GM21529 (cell line): ENCODE measurements around the gene MRFAP1.

Experiments used
- ATAC-seq: cut with Tn5 transposase; IDR thresholded peaks from one replicate; pipeline ENCODE4 v1.9.1; 2021; ENCODE audit not compliant: unreplicated experiment

The MRFAP1 gene

DNA sequence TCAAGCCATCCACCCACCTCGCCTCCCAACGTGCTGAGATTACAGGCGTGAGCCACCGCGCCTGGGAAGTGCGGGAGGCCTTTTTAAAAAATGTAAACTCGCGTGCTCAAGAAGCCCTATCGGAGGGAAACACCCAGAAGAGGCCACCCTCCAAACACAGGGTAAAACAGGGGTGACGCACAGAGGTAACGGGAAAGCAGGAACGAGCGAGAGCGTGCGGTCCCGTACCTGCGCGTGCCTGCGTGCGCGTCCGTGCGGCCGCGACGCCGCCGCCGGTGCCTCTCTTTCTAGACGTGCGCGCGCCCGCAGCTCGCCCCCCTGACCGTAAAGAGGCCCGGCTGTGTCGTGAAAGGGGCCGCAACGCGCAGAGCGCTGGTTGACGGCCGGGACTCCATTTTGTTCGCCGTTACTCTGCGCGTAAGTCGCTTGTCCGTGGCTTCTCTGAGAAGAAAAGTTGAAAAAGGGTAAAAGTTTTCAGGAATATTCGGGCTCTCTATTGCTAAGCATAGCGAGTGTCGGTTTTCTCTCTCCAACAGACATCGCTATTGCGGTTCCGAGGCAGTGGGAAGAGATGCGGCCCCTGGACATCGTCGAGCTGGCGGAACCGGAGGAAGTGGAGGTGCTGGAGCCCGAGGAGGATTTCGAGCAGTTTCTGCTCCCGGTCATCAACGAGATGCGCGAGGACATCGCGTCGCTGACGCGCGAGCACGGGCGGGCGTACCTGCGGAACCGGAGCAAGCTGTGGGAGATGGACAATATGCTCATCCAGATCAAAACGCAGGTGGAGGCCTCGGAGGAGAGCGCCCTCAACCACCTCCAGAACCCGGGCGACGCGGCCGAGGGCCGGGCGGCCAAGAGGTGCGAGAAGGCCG, at the start of gene MRFAP1:
Gene MRFAP1, plus strand, starts transcription at position 394 of the 872 bp plus-strand sequence. Its CDS starts 178 bp downstream, at position 572.
- ATAC-seq = peak; percentile 88

DNA sequence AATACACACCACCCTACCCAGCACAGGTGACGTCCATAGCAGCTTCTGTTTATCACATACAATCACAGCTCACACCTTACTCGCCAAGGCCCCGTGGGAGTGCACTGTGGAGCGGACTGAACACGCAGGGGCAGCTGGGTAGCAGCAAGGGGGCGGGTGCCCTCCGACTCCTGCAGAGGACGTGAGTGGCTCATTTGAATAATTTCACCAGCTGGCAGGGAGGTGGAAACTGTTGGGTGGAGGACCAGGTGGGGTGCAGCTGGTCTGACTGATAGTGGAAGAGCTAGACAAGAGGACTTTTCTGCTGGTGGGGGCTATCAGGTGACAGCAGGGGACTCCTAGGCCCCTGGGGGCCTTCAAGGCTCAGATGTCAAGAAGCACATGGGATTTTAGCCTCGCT, 49.2 kb upstream of the MRFAP1 start:
- ATAC-seq = peak; percentile 71

DNA sequence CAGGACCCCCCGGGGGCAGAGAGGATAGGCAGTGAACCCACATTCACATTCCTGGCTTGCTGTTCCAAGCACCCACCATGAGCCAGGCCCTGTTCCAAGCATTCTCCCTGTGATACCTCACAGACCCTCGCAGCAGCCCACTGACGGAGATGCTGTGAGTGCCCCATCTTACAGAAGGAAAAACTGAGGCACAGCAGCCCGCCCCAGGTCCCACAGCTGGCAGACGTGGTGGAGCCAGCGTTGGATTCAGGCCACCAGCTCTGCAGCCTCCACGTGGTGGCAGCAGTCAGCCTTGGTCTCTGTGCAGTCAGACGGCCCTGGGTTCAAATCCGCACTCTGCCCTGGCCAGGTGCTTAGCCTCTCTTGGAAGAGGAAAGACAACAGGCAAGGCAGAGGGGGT, 48.7 kb upstream of the MRFAP1 start:
- ATAC-seq = no peak

DNA sequence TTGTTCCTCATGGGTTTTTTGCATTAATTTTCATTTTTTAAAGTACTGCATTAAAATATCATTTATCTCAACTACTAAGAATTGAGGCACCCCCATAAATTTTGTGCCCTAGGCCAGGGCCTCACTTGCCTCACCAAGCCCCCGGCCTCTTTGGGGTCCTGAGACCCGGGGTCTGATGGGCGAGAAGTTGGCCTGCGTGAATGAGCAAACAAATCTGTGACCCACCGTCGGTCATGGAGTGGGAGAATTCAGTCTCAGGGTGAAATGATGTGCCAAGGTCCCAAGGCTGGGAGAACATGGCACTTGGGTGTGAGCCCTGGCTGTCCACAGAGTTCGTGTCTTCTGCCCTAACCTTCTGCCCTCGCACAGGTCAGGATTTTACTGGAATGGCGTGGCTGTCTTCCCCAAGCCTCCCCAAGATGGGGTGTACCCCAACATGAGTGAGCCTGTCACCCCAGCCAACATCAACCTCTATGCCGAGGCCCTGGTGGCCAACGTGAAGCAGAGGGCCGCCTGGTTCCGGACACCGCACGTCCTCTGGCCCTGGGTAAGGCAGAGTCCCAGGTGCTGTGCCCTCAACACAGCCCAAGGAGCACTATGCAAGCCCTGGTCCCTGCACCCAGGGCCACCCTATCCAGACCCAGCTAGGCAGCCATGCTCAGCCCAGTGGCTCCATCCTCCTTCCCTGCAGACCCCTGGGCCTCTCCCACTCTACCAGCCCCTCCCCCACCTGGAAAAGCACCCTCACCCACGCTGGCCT, 47.5 kb upstream of the MRFAP1 start:
- ATAC-seq = no peak

GRCh38 chr4:6594341-6594740, 46.1 kb upstream of the MRFAP1 start:
- no peak for ATAC-seq

DNA sequence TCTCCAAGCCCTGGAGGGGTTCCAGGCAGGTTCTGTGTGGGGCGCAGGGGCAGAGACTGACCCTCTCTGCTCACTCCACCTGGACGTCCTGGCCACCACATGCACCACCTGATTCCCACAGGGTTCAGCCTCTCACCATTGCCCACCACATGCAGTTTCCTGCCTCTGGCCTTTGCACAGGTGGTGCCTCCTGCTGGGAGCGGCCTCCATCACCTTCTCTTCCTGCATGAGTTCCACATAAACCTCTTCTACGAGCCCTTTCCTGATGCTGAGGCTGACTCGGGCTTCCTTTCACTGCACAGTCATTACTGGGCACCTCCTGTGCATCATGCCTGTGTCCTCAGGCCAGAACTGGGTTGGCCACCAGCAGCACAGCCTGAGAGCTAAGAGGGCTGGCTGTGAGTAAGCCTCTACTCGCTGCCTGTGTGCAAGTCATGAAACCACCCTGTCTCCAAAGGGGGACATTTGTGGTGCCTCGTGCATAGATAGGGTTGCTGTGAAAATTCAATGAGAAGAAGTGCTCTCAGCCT, 45.6 kb upstream of the MRFAP1 start:
- ATAC-seq = no peak

DNA sequence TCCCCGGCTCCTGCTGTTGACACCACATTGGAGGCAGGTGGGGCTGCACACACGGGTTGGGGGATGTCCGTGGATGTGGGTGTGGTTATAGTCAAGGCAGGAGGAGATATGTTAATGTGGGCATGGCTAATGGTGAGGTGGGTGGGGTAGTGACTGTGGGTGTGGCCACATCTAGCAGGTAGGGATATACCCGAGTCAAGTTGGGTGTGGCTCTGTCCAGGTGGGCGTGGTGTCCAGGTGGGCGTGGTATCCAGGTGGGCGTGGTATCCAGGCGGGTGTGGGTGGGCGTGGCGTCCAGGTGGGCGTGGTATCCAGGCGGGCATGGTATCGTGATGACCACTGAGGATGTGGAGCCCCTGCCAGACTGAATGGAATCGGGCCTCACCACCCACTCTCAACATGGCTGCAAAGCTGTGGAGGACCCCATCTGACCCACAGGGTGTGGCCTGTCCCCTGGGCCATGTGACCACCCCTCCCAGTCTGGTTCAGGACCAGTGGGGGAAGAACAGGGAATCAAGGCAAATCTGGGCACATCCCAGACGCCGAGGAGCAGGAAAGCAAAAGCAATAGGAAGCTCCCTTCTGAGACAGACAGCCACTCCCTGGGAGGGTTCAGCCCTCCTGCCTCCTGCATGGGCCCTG, 44.5 kb upstream of the MRFAP1 start:
- ATAC-seq = no peak

GRCh38 chr4:6596948-6597347, 43.5 kb upstream of the MRFAP1 start:
- ATAC-seq = no peak

DNA sequence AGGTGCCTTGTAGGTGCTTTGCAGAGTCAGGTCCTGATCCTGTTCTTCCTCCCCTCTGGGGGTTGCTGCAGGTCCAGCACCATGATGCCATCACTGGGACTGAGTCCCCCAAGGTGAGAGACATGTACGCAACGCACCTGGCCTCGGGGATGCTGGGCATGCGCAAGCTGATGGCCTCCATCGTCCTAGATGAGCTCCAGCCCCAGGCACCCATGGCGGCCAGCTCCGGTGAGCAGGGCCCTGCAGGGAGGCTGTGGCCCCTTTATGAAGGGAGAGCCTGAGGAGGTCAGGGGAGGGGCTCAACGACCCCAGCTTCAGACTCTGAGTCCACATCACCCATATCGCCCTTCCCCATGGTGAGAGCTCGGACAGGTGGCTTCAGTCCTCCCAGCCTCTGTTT, 42.4 kb upstream of the MRFAP1 start:
- no peak for ATAC-seq

DNA sequence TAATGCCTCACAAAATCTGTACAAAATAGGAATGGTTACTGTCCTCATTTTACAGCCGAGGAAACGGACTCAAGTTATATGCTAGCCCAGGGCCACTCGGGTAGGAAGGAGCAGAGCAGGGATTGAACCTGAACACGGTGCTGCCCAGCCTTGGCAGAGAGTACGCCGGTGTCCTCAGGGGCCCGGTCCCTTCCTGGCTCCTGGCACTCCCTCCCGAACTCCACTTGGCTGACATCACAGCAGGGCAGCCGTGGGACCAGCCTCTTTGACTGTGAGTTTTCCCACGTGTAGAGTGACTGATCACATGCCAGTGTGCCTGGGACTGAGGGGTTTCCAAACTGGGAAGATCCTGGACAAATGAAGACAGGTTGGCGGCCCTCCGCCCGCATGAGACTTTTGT, 41.8 kb upstream of the MRFAP1 start:
- ATAC-seq = no peak

DNA sequence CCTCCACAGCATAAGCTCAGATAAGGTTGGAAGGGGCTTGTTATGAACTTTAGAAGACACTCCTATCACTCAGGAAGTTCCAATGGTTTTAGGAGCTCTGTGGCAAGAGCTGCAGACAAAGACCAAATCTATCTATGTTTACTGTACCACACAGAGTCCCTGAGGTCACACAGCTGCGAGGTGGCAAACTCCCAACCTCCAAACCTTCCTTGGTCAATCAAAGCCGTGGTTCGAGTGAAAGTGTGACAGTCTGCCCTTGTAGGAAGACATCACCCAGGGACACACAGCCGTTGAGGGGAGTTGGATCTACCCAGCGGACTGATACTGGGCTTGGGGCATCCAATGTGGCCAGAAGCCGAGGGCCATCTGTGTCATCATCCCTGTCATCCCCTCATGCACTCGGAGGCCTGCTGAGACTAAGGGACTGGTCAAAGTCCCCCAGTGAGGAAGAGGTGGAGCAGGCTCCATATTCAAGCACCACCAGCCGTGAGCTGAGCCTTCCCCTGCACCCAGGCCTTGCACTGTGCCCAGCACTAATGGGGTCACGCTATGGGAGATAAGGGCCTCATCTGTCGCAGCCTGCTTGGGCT, 38.7 kb upstream of the MRFAP1 start:
- no peak for ATAC-seq

GRCh38 chr4:6602289-6602688, 38.2 kb upstream of the MRFAP1 start:
- no peak for ATAC-seq

GRCh38 chr4:6603128-6603527, 37.4 kb upstream of the MRFAP1 start:
- ATAC-seq = no peak

DNA sequence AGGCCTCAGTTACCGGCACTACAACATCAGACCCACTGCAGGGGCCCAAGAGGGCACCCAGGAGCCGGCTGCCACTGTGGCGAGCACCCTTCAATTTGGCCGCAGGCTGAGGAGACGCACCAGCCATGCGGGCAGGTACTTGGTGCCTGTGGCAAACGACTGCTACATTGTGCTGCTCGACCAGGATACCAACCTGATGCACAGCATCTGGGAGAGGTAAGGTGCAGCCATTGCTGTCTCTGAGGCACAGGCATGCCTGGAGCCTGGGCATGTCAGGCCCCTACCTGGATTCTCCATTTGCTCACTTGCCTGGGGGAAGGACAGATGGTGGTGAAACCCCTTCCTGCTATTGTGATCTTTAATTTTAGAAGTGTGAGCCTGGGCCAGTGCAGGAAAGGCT, 35.4 kb upstream of the MRFAP1 start:
- no peak for ATAC-seq

GRCh38 chr4:6605605-6606004, 34.9 kb upstream of the MRFAP1 start:
- no peak for ATAC-seq

GRCh38 chr4:6606465-6607235, 33.8 kb upstream of the MRFAP1 start:
- no peak for ATAC-seq

DNA sequence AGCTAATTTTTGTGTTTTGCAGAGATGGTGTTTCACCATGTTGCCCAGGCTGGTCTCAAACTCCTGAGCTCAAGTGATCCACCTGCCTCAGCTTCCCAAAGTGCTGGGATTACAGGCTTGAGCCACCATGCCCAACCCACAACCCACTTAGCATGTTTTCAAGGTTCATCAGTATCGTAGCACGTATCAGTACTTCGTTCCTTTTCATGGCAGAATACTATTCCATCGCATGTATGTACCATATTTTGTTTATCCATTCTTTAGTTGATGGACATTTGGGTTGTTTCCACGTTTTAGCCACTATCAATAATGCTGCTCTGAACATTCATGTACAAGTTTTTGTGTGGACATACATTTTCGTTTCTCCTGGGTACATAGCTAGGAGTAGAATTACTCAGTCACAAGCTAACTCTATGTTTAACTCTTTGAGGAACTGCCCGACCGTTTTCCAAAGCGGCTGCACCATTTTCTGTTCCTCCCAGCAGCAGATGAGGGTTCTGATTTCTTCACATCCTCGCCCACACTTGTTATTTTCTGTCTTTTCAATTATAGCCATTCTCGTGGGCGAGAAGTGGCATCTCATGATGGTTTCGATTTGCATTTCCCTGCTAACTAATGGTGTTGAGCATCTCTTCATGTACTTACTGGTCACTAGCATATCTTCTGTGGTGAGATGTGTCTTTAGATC, 33.0 kb upstream of the MRFAP1 start:
- ATAC-seq = no peak

- no peak for ATAC-seq
These were observed 31.6 kb upstream of the MRFAP1 start for GRCh38 chr4:6608758-6609414.

DNA sequence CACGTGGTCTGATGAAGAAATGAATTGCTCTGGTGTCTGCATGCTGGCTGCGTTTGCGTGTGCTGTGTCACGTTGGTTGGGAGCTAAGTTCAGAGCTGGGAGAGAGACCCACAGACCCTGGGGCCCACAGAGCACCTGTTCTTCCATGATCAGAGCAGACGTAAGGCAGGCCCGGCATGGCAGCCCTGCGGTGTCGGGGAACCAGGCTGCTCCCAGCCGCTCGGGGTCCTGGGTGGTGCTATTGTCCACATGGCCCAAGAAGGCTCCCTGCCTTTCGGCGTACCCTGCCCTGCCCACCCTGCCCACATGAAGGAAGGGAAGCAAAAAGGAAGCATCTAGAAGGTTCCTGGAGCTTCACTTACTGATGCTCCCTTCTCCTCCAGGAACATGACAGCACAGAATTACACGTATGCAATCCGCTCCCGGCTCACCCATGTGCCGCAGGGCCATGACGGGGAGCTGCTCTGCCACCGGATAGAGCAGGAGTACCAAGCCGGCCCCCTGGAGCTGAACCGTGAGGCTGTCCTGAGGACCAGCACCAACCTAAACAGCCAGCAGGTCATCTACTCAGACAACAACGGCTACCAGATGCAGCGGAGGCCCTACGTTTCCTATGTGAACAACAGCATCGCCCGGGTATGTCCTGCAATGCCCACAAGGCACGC, 30.9 kb upstream of the MRFAP1 start:
- ATAC-seq = no peak
